Activated CD8-positive, alpha-beta memory T cell treated with anti-CD3 and anti-CD28 coated beads for 4 hours (primary cell): Measurements from ENCODE around the gene PSD4.

Experiments
- DNase-seq, 2 donors: peaks; one replicate each; pipeline ENCODE4 v3.0.0-alpha.2; 2020; ENCODE audit warnings: low read depth in 2 of 2

The PSD4 gene

GRCh38 chr2:113221846-113222245 is 48.1 kb downstream of the PSD4 start:
- DNase-seq, result no peak

- DNase-seq, result no peak
Measured at GRCh38 chr2:113223813-113224212, 50.0 kb downstream of the PSD4 start.

- no peak for DNase-seq
Measured at GRCh38 chr2:113224647-113225236, 51.0 kb downstream of the PSD4 start.

GRCh38 chr2:113225263-113226259 is 51.8 kb downstream of the PSD4 start:
- no peak for DNase-seq

DNA sequence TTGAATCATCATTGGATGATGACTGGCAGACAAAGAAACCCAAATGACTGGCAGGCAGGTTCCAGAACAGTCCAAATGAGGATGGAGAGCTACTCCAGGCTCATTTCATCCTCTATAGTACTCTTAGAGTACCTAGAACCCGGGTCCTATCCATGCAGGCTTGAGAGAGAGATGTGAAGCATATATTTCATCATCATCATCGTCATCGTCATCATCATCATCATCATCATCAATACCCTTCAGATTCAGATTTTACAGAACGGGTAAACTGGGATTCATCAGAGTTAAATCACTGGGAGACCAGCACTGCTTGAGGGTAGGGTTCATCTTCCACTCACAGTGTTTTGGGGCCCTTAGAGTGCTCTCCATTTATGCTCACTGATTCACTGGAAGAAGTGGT is 52.7 kb downstream of the PSD4 start:
- DNase-seq, result no peak

DNA sequence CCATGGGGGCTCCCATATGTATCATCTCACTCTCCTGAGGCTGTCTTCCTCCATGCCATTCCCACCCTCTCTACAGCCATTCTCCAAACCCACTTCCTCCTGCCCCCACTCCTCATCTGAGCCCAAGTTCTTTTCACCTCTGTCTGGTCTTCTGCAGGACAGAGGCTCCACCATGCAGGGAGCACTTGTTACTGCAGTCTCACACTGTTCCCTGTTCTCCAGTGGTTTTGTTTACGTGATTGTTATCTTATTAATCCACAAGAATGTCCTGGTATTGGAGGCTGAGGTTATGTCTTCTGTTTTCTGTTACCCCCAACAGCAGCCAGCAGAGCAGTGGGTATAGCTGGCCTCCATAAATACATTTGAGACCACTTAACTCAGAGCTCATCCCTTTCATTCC is 53.5 kb downstream of the PSD4 start:
- no peak for DNase-seq

DNA sequence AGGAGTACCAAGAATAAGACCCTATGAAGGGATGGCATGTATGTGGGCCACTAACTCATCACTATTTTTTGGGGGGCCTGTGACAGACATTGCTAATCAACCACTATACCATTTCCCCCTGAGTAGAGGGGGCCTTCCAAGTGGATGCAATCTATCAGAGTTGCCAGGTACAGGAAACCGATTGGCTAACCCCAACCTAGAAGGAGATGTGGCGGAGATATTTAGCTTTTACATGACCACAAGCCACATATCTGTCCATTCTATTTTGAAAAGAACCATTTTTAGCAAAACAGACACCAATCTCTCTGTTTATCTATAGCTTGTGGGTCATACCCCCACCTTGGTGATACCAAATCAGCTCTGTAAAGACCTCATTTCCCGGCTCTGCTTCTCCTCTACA is 53.9 kb downstream of the PSD4 start:
- no peak for DNase-seq

DNA sequence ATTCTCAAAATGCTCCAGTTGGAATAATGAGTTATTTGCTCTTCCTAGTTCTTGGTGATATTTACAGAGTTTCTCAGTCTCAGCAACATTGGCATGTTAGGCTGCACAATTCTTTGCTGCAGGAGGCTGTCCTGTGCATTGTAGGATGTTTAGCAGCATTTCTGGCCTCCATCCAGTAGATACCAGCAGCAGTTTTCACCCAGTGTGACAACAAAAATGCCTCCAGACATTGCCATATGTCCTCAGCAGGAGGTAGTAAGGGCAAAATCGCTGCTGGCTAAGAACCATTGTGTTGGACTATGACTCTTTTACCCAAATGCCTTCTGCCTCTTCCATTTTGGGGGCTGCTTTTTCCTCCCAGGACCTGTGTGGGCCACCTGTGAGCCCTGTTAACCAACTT is 54.6 kb downstream of the PSD4 start:
- DNase-seq, result no peak

GRCh38 chr2:113228991-113229716 is 55.4 kb downstream of the PSD4 start:
- no peak for DNase-seq

DNA sequence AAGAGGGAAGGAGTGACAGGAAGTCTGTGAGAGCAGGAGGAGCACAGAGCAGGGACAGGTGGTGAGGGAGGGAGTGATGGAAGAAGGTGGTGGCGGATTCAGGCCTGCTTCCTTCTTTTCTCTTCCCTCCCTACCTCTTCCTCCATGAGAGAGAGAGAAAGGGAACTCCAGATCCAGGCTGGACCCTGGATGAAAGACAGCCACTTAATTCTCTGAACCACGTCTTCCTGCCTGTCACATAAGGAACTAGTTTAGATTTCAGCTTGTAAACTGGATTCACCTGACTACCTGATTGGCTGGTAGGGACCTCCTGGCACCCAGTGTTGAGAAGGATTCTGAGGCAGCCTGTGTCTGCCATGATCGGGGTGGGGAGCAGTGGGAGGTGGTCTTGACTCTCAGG is 56.0 kb downstream of the PSD4 start:
- DNase-seq, result no peak

DNA sequence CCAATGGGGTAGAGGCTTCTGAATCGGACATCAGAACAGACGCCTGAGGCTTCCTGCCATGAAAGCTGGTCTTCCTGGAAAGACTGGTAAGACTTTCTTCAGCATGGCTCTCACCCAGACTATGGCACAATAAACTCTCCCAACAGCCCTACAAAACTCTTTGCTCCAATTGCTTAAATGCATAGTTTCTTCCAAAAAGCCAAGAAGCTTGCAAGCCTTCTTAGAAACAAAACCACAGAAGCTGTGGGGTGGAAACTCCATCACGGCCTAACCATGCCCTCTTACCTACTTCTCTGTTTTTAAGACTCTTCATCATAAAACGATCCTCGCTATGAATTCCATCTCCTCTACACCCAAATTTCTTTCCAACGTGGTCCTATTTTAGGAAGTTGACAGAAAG is 56.8 kb downstream of the PSD4 start:
- no peak for DNase-seq

DNA sequence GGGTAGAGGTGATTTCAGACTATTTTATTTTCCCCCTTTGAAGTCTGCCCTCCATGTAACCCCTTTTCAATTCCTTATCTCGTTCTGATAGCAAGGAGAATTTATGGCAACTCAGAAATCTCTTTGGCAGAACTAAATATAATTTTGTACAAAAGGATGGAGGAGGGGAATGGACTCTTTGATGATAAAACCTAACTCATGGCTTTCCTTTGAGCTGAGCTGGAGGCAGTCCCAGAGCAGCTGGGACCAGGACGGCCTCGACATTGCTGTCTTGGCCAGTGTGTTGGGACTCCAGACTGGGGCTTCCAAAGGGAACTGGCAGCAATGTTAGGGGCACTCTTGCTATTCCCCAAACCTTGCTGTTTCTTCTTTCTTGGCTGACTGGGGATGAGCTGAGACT is 57.3 kb downstream of the PSD4 start:
- no peak for DNase-seq

DNA sequence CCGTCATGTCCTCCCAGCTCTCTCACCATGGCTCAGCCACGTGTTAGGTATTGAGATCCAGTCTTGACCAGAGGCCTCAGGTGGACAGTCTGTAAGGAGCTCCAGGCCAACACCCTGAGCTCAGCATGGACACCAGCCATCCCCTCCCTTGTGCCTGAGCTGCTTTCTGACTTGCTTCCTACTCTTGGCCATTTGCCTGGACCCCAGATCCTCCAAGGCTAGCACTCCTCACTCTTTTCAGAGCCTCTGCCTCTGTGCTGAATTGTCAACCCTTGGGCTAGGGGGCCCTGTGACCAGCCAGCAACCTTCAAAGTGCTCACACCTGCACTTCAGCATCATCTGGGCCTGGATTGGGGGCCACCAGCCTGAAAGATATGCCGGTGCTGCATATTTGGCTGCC is 58.4 kb downstream of the PSD4 start:
- no peak for DNase-seq

- no peak for DNase-seq
Measured at GRCh38 chr2:113232740-113233139, 59.0 kb downstream of the PSD4 start.

- DNase-seq, result no peak
Measured at GRCh38 chr2:113233593-113234550, 60.1 kb downstream of the PSD4 start.

- no peak for DNase-seq
Measured at GRCh38 chr2:113234721-113235346, 61.1 kb downstream of the PSD4 start.

DNA sequence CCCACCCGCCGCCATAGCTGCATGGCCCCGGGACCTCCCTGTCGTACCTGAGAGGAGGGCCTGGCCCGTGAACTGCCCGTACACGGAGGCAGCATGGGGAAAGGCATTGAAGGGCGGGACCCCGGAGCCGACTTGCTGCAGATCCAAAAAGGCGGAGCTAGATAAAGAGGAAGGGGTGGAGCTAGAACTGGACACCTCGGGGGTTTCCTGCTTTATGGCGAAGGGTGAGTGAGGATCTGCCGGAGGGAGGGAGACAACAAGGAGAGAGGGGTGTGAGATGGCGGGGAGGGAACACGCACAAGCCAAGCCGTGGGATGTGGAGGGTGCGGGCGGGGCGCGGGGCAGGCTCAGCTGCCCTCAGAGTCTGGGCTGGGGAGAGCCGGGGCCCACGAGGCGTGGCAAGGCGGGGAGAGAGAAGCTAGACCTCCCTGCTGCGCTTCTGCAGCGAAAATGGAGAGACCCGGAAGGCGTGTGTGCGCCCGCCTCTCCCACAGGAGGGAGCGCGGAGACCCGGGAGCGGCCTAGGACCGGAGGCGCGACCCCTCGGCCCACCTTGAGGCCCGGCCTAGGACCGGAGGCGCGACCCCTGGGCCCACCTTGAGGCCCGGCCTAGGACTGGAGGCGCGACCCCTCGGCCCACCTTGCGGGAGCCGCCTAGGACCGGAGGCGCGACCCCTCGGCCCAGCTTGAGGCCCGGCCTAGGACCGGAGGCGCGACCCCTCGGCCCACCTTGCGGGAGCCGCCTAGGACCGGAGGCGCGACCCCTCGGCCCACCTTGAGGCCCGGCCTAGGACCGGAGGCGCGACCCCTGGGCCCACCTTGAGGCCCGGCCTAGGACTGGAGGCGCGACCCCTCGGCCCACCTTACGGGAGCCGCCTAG is 61.8 kb downstream of the PSD4 start:
- DNase-seq, result peak; percentile 24 to 38

- no peak for DNase-seq
Measured at GRCh38 chr2:113236367-113237159, 62.8 kb downstream of the PSD4 start.

DNA sequence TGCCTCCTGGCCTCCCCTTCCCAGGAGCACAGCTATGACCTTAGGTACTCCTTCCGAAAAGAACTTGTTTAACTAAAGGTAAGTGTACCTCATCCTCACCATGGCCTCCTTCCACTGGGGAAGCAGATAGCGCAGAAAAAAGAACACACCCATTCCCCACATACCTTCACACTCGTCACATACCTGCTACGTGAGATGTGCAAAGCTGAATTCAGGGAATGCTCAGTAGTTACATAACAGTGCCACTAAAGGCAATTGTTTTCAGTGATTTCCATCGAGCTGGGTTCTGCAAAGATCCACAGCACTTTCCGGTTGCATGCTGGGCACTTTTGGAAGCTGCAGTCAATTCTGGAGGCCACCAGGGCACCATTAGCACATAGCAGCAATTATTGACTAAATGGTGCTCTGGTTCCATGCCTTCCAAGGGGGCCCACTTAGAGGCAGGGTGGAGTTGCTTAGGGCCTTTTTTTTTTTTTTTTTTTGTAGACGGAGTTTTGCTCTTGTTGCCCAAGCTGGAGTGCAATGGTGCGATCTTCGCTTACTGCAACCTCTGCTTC is 63.9 kb downstream of the PSD4 start:
- DNase-seq, result no peak
